ENCODE measurements around the gene C2orf72. TPM values are rescaled to one million over a fixed set of nuclear protein-coding genes. Genes with fewer than 3 reads are reported as not detected.

C2orf72 gene
- total and polyA plus RNA-seq, 4 experiments from 2014 or later, result not detected

DNA sequence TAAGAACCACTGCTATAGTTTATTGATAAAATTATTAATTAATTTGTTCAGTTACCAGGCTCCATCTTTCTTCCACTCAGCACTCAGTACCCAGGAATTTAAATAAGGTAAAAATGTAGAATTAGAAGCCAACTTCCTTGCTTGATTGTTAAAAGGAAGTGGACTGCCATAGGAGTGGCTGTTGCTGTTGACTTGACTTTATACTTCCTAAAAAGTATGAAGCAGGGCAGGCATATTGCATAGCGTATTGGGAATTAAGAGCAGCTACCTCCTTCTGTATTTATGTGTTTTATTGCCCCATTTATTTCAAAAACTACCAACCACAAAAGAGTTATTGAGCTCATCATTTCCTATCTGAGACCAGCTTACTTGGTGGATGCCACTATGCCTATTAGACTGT lies 47.2 kb downstream of the C2orf72 start:
- peak overlapping the region in 1 of 7 donors; percentile 31 for H3K27ac Mint-ChIP-seq
- peaks cover 57 to 80% of the 10 kb centered on the region in 2 donors for H3K36me3 Mint-ChIP-seq
- no peak overlapping the region for H3K4me3 Mint-ChIP-seq
- no peaks in the 10 kb centered on the region for H3K27me3 Mint-ChIP-seq
- ChIA-PET CTCF (ENCODE audit: partially characterized antibody) (interaction anchor here (1.4 kb wide), 1 partner anchor 32 kb away, joined by 3 read pairs; no protein-coding TSS in a partner anchor), POLR2A (ENCODE audit: partially characterized antibody) (no interaction called here)
- no peak for DNase-seq
- Histone ChIP-seq H3K27ac (ENCODE audit: low read depth, low read length) (no peak overlapping the region), H3K4me1 (ENCODE audit: insufficient read depth, low read length) (no peaks in the 10 kb centered on the region), H3K27me3 (ENCODE audit: insufficient read depth, low read length) (no peaks in the 10 kb centered on the region), H3K4me3 (ENCODE audit: low read length in 2 of 2) (no peak overlapping the region), H3K9me3 (ENCODE audit: control insufficient read depth in 1 of 2, low read length in 2 of 2) (no peaks in the 10 kb centered on the region), H3K36me3 (ENCODE audit: insufficient read depth, low read length) (peaks cover 57% of the 10 kb centered on the region)
- H3K4me1 Mint-ChIP-seq, result peaks cover 0 to 4% (median under 1%) of the 10 kb centered on the region in 4 donors
- intact Hi-C loops (cut with micrococcal nuclease), result no loop called here
- no peaks in the 10 kb centered on the region for H3K9me3 Mint-ChIP-seq

DNA sequence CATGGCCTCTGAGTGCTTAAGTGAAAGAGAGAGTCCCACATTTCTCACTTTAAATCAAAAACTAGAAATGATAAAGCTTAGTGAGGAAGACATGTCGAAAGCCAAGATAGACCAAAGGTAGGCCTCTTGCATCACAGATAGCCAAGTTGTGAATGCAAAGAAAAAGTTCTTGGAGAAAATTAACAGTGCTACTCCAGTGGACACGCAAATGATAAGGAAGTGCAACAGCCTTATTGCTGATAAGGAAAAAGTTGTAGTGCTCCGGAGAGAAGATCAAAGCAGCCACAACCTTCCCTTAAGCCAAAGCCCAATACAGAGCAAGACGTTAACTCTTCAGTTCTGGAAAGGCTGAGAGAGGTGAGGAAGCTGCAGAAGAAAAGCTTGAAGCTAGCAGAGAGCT lies 51.4 kb downstream of the C2orf72 start:
- intact Hi-C loops (cut with micrococcal nuclease), result no loop called here
- H3K36me3 ChIP-seq (ENCODE audit: insufficient read depth, low read length), result peaks cover 22% of the 10 kb centered on the region
- peaks cover 60 to 79% of the 10 kb centered on the region in 2 donors for H3K36me3 Mint-ChIP-seq

DNA sequence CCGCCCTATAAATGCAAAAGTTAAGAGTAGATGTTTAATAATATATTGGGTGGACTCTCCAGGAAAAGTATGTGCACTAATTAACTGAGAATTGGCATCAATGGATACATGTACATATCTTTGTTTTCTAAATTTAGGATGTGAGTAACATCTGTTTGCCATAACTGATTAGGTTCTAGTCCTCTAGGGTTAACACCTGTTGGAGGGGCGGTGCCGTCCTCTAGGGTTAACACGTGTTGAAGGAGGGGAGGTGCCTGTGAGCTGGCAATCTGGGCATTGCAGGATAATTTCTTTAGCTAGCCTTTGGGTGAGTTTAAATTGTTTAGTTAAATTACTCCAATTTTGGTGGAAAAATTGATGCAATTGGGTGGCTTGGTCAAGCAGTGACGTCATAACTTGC lies 56.6 kb downstream of the C2orf72 start:
- ChIA-PET CTCF (ENCODE audit: partially characterized antibody) (interaction anchor here (1.4 kb wide), 1 partner anchor 9 kb away, joined by 4 read pairs; no protein-coding TSS in a partner anchor), POLR2A (ENCODE audit: partially characterized antibody) (no interaction called here)
- Histone ChIP-seq H3K36me3 (ENCODE audit: insufficient read depth, low read length) (no peaks in the 10 kb centered on the region), H3K4me3 (ENCODE audit: low read length in 2 of 2) (no peak overlapping the region), H3K9me3 (ENCODE audit: control insufficient read depth in 1 of 2, low read length in 2 of 2) (no peaks in the 10 kb centered on the region), H3K27me3 (ENCODE audit: insufficient read depth, low read length) (no peaks in the 10 kb centered on the region), H3K4me1 (ENCODE audit: insufficient read depth, low read length) (no peaks in the 10 kb centered on the region), H3K27ac (ENCODE audit: low read depth, low read length) (no peak overlapping the region)
- Mint-ChIP-seq H3K4me3 (no peak overlapping the region), H3K27me3 (no peaks in the 10 kb centered on the region), H3K9me3 (peaks cover 0 to 28% (median 8%) of the 10 kb centered on the region in 8 donors), H3K27ac (no peak overlapping the region), H3K4me1 (peaks cover 0 to 5% (median 0%) of the 10 kb centered on the region in 4 donors), H3K36me3 (peaks cover 84 to 88% of the 10 kb centered on the region in 2 donors)
- DNase-seq, result no peak
- intact Hi-C loops (cut with micrococcal nuclease), result no loop called here

More for the DNA sequence above, 51.4 kb downstream of the C2orf72 start:
- no peaks in the 10 kb centered on the region for H3K9me3 ChIP-seq (ENCODE audit: control insufficient read depth in 1 of 2, low read length in 2 of 2)
- H3K27ac Mint-ChIP-seq, result peak overlapping the region in 2 of 7 donors; percentile 13 to 62
- no peak overlapping the region for H3K4me3 Mint-ChIP-seq
- H3K27me3 ChIP-seq (ENCODE audit: insufficient read depth, low read length), result no peaks in the 10 kb centered on the region
- ChIA-PET POLR2A (ENCODE audit: partially characterized antibody) (interaction anchor here (0.6 kb wide), 1 partner anchor 301 kb away, joined by 3 read pairs; no protein-coding TSS in a partner anchor), CTCF (ENCODE audit: partially characterized antibody) (interaction anchor here (0.9 to 1.0 kb wide), 2 partner anchors 16 to 363 kb away, joined by 5 read pairs; no protein-coding TSS in a partner anchor)
- H3K4me1 Mint-ChIP-seq, result peaks cover 0 to 2% (median under 1%) of the 10 kb centered on the region in 4 donors
- no peak overlapping the region for H3K4me3 ChIP-seq (ENCODE audit: low read length in 2 of 2)
- H3K9me3 Mint-ChIP-seq, result peaks cover 0 to 3% (median 0%) of the 10 kb centered on the region in 8 donors
- no peak overlapping the region for H3K27ac ChIP-seq (ENCODE audit: low read depth, low read length)
- H3K4me1 ChIP-seq (ENCODE audit: insufficient read depth, low read length), result no peaks in the 10 kb centered on the region
- no peaks in the 10 kb centered on the region for H3K27me3 Mint-ChIP-seq
- DNase-seq, result no peak

GRCh38 chr2:231094736-231095346 lies 57.5 kb downstream of the C2orf72 start:
- H3K4me1 Mint-ChIP-seq, result peaks cover 0 to 5% (median 0%) of the 10 kb centered on the region in 4 donors
- H3K36me3 Mint-ChIP-seq, result peaks cover 84 to 87% of the 10 kb centered on the region in 2 donors
- ChIA-PET POLR2A (ENCODE audit: partially characterized antibody) (no interaction called here), CTCF (ENCODE audit: partially characterized antibody) (interaction anchor here (1.4 kb wide), 1 partner anchor 8 kb away, joined by 4 read pairs; no protein-coding TSS in a partner anchor)
- Histone ChIP-seq H3K27me3 (ENCODE audit: insufficient read depth, low read length) (no peaks in the 10 kb centered on the region), H3K4me3 (ENCODE audit: low read length in 2 of 2) (no peak overlapping the region), H3K9me3 (ENCODE audit: control insufficient read depth in 1 of 2, low read length in 2 of 2) (no peaks in the 10 kb centered on the region), H3K4me1 (ENCODE audit: insufficient read depth, low read length) (no peaks in the 10 kb centered on the region), H3K36me3 (ENCODE audit: insufficient read depth, low read length) (no peaks in the 10 kb centered on the region), H3K27ac (ENCODE audit: low read depth, low read length) (no peak overlapping the region)
- intact Hi-C loops (cut with micrococcal nuclease), result no loop called here
- H3K27ac Mint-ChIP-seq, result no peak overlapping the region
- peaks cover 0 to 37% (median 17%) of the 10 kb centered on the region in 8 donors for H3K9me3 Mint-ChIP-seq
- no peak for DNase-seq
- no peak overlapping the region for H3K4me3 Mint-ChIP-seq
- no peaks in the 10 kb centered on the region for H3K27me3 Mint-ChIP-seq

Other genes starting within 250 kb of the C2orf72 start
- gene ITM2C, start 172.6 kb upstream of the C2orf72 start, total RNA-seq, result 10 to 100 TPM; 24.1 to 24.3 TPM
- 10 to 100 TPM; 32.5 to 40.8 TPM for gene ITM2C, start 172.6 kb upstream of the C2orf72 start, polyA plus RNA-seq
- gene GPR55, start 112.3 kb upstream of the C2orf72 start, total RNA-seq, result 1 to 10 TPM; 8.1 to 8.3 TPM
- 1 to 10 TPM in 1 of 2 donors, not detected in 1; 2.4 TPM for gene GPR55, start 112.3 kb upstream of the C2orf72 start, polyA plus RNA-seq
- gene SPATA3, start 41.4 kb upstream of the C2orf72 start, total RNA-seq, result not detected
- not detected for gene SPATA3, start 41.4 kb upstream of the C2orf72 start, polyA plus RNA-seq
- gene PSMD1, start 19.3 kb downstream of the C2orf72 start, total RNA-seq, result 10 to 100 TPM; 38.0 to 40.8 TPM
- gene PSMD1, start 19.3 kb downstream of the C2orf72 start, polyA plus RNA-seq, result 10 to 100 TPM; 64.5 to 65.0 TPM
- not detected for gene HTR2B, start 87.5 kb downstream of the C2orf72 start, total RNA-seq
- gene HTR2B, start 87.5 kb downstream of the C2orf72 start, polyA plus RNA-seq, result under 1 TPM; 0.10 to 0.21 TPM
- gene ARMC9, start 161.1 kb downstream of the C2orf72 start, total RNA-seq, result 1 to 10 TPM; 1.1 to 1.4 TPM
- gene ARMC9, start 161.1 kb downstream of the C2orf72 start, polyA plus RNA-seq, result under 1 TPM in 1 of 2 donors, not detected in 1; 0.50 TPM